Adrenal gland (tissue), 5 donors: Measurements from ENCODE around the gene HABP4.

Experiments
- POLR2A ChIP-seq, 2 donors: fragments of 450-650 bp; IDR thresholded peaks; one replicate each; pipeline ENCODE4 v1.6.1; 2017; ENCODE audit warnings: antibody characterized with exemption in 2 of 2, mild to moderate bottlenecking in 2 of 2, moderate library complexity in 1 of 2
- TF ChIP-seq, protein P1 (sequence below), 6 experiments: fragments of 450-650 bp in 4 of 6; fragments of 200-600 bp in 2 of 6; sonication (generic) in 1 of 6; IDR thresholded peaks; 1 replicate in 5 of 6; 2 replicates in 1 of 6; pipeline versions ENCODE4 v1.5.1 to v1.8.0; 2016 to 2021; ENCODE audit warnings: antibody characterized with exemption in 6 of 6, mild to moderate bottlenecking in 2 of 6, moderate library complexity in 1 of 6
- donor health status: DM: no; HTN: no; CAD: no.

GRCh38 chr9:96514800-96515158 lies 64.8 kb downstream of the HABP4 start:
- TF ChIP-seq POLR2A (IDR thresholded peaks at IDR 0.05) = no peak
- TF ChIP-seq, protein P1, sequence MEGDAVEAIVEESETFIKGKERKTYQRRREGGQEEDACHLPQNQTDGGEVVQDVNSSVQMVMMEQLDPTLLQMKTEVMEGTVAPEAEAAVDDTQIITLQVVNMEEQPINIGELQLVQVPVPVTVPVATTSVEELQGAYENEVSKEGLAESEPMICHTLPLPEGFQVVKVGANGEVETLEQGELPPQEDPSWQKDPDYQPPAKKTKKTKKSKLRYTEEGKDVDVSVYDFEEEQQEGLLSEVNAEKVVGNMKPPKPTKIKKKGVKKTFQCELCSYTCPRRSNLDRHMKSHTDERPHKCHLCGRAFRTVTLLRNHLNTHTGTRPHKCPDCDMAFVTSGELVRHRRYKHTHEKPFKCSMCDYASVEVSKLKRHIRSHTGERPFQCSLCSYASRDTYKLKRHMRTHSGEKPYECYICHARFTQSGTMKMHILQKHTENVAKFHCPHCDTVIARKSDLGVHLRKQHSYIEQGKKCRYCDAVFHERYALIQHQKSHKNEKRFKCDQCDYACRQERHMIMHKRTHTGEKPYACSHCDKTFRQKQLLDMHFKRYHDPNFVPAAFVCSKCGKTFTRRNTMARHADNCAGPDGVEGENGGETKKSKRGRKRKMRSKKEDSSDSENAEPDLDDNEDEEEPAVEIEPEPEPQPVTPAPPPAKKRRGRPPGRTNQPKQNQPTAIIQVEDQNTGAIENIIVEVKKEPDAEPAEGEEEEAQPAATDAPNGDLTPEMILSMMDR (IDR thresholded peaks at IDR 0.05) = no peak
